ENCODE data around the gene MCC.

The MCC gene

DNA sequence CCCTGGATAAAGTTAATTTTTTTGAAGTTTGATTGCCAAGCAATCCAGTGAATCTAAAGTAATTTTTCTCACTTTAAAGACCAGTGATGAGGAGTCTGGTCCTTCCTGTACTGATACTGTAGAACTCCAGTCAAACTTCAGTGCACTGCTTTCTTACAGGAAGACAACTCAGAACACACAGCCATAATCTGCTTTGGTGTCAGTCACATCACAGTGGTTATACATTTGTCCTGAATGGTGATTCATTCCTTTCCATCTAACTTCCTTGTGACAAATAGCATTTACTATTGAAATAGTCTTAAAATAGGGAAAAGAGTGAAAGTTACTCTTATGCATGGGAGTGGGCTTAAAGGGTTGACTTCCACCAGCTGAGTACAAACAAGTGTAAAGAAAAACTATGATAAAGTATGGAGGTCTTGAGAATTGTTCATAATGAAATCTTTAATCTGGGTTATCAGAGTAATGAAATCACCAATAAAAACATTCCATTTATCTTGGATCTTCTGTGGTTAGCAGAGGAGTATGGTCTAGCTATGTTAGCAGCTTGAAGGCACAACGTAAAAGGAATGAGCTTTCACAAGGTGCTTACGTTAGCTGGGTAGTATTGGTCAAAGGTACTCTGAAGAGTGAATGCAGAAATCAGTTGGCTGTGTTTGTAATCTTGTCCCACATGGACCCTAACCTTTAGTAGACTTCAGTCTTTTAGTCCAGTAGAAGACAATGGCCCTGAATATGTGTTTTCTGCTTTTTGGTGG lies 470.2 kb downstream of the MCC start:
- DNase-seq (ENCODE audit: low read depth in 1 of 2, low spot score in 1 of 2), result no peak

DNA sequence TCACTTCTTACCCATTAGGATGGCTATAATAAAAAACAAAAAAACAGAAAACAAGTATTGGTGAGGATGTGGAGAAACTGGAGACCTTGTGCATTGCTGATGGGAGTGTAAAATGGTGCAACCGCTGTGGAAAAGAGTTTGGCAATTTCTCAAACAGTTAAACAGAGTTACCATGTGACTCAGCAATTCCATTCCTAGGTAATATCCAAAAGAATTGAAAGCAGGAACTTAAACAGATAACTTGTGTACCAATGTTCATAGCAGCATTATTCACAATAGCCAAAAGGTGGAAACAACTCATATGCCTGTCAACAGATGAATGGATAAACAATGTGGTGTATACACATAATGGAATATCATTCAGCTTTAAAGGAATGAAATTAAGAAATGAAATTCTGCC lies 482.8 kb downstream of the MCC start:
- DNase-seq (ENCODE audit: low read depth in 1 of 2, low spot score in 1 of 2), result no peak

DNA sequence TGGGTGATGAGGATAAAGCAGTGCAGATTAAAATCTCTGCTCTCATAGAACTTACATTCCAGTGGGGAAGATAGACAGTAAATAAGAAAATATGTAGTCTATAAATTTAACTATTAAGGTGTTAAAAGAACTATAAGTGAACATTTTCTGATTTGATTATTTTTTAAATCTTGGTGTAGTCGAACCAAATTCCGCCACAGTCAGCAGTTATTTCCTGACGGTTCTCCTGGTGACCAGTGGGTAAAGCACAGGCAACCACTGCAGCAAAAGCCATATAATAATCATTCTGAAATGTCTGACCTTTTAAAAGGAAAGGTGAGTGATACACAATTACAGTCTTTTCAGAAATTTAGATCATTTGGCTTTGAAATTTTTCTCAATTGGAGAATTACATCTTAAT lies 484.5 kb downstream of the MCC start:
- DNase-seq (ENCODE audit: low read depth in 1 of 2, low spot score in 1 of 2), result no peak

DNA sequence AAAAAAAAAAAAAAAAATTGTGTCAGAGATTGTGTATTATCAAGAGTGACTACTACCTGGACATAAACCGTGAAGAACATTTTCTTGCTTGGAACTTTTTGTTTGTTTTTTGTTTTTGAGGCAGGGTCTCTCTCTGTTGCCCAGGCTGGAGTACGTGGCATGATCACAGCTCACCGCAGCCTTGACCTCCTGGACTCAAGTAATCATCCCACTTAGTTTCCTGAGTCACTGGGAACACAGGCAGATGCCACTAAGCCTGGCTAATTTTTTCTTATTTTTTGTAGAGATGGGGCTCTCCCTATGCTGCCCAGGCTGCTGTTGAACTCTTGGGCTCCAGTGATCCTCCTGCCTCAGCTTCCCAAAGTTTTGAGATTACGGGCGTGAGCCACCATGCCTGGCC lies 485.8 kb downstream of the MCC start:
- DNase-seq (ENCODE audit: low read depth in 1 of 2, low spot score in 1 of 2), result no peak

DNA sequence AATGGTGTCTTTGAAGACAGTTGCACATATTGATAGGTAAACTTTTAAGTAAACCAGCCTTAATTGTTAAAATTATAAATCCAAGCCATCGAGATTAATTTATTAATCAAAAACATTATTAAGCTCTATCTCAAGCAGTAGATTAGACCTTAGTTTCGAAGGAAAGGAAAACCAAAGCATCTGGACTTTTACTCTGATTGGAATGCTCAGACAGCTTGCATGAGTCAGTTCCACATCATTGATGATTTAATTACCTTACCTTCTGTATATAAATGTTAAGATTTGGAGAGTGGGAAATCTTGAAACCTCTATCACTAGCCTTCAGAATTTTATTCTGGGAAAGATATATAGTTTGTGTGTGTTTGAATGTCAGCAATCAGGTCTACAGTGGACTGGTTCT lies 487.8 kb downstream of the MCC start:
- DNase-seq (ENCODE audit: low read depth in 1 of 2, low spot score in 1 of 2), result no peak

DNA sequence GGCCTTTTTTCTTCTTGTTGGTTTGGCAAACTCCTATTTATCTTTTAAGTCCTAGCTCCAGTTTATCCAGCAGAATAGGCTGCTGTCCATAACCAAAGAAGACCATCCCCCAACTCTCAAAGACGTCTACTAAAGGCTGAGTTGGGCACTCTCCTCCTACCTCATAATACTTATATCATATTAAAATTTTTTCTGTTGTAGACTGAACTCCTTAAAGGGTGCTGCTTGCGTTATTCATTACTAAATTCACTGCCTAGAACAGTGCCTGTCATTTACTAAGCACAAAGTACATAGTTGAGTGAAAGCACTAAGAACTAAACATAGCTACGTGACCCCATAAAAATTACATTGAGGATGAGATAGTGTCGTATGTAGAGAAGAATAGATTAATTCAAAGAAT lies 490.0 kb downstream of the MCC start:
- DNase-seq (ENCODE audit: low read depth in 1 of 2, low spot score in 1 of 2), result no peak

DNA sequence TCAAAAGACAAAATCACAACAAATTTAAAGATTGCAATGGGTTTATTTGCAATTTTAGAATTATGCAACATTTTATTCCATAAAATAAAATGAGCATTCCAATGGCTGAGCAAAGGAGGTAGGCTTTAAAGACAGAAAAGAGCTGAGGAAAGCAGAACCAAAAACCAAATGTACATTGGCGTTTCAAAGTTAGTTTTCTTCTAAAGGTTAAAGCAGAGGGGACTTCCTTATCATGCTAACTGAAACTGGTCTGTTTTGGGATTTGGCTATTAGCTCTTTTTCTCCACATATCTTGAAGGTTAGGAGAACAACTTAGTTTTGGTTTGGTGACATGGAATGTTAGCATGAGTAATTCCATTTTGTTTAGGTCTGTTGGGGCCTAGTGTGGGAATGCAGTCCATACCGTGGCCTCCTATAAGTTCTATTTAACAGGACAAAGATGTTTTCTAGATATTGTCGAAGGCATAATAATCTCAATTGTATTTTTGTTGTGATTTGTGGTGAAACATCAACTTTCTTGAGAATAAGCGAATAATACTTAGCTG lies 491.4 kb downstream of the MCC start:
- DNase-seq (ENCODE audit: low read depth in 1 of 2, low spot score in 1 of 2), result no peak

DNA sequence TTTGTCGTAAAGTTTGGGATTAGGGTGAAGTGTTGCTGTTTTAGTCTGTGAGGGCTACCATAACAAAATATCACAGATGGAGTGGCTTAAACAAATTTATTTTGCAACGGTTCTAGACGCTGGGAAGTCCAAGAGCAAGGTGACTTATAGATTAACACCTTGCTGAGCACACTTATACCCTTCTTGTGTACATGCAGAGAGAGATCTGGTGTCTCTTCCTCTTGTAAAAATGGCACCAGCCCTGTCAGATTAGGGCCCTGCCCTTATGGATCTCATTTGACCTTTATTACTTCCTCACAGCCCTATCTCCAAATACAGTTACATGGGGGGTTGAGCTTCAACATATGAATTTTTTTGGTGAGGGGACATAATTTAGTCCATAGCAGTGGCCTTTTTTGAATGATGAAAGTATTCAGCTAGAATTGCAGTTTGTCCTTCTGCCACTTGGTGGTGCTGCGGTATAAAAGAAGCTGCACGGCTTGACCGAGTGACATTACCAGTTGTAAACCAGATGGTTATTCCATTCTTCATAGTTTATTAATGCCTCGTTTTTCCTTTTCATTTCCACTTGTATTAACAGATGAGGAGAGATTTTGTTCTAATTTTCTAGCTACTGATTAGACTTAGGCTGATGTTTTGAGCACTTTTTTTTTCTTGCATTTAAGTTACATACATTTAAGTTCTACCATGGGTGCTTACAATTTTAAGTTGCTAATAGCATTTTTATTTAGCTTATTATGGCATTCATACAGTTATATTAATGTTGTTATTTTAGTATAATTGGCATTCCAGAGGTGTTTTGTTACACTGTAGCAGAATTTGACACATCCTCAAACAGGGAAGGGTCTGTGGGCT lies 492.3 kb downstream of the MCC start:
- DNase-seq (ENCODE audit: low read depth in 1 of 2, low spot score in 1 of 2), result peak; percentile 51 to 69

DNA sequence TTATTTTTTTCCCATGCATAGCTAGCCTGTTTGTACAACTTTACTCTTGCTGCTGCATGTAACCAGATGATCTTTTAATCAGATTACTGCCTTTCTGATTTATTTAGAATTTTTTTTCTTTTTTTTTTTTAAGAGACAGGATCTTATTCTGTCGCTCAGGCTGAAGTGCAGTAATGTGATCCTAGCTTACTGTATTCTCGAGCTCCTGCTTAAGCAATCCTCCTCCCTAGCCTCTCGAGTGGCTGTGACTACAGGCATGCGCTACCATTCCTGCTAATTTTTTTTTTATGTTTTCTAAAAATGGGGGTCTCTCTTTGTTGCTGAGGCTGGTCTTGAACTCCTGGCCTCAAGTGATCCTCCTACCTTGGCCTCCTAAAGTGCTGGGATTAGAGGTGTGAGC lies 502.0 kb downstream of the MCC start:
- DNase-seq (ENCODE audit: low read depth in 1 of 2, low spot score in 1 of 2), result no peak

DNA sequence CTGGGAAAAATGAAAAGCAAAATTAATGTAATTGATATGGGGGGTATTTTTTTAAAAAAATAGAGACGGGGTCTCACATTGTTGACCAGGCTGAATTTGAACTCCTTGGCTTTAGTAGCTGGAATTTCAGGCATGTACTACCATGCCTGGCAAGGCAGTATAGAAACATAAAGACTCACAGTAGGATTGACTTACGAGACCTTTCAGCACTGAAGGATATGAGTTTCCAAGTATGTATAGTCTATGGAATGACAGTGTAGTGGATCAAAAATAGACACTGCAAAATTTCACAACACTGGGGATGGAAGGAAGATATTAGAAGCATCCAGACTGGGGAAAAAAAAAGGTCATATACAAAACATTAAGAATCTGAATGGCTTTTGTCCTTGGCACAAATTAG lies 504.9 kb downstream of the MCC start:
- no peak for DNase-seq (ENCODE audit: low read depth in 1 of 2, low spot score in 1 of 2)

DNA sequence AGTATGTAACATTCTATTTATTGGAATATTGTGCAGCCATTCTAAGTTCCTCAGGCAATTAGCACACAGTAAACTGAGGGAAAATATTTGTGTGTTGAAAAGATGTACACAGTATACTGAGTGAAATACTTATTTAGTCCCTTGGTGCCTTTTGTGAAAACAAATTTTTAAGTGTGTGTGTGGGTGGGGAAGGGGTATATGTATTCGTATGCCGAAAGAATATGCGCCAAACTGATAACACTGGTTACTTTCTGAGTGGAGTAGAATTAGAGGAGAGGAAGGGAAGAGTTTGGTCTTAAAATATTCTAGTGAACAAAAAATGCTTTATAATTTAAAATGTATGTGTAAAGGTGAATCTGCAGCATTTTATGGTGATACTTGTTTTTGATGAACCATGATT lies 508.5 kb downstream of the MCC start:
- DNase-seq (ENCODE audit: low read depth in 1 of 2, low spot score in 1 of 2), result no peak

DNA sequence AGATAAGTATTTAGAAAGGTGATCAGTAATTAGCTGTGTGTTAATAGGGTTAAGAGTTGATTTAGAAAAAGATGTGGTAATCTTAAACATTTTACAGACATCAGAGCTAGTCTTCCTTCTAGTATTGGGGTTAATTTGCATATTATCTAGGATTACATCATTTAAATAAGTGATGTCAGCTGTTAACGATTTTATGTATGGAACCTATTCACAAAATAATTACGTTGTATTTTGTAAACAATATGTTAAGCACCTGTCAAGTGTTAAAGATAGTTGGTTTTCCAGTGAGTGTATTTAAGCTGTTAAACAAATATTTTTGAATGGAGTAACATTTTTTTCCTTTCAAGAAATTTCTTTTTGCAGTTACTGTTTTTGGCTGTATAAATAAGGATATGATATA lies 509.4 kb downstream of the MCC start:
- DNase-seq (ENCODE audit: low read depth in 1 of 2, low spot score in 1 of 2), result no peak

DNA sequence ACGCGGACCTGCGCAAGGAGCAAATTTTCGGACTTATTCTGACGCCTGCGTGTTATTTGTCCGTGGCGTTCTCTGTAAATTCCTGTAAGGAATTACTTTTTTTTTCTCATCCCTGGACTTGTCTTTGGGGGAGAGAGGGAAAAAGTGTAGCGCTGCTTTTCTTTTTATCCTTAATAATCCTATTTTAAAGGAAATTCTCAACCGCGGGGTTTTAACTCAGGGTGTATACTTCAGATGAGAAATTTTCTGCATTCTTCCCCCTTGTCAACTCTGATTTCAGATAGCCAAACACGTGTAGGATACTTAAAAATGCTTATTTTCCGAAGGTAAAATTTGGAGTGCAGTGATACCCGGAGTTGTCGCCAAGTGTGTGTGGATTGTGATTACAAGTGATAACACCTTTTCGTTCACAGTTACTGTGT lies 510.8 kb downstream of the MCC start:
- DNase-seq (ENCODE audit: low read depth in 1 of 2, low spot score in 1 of 2), result no peak

DNA sequence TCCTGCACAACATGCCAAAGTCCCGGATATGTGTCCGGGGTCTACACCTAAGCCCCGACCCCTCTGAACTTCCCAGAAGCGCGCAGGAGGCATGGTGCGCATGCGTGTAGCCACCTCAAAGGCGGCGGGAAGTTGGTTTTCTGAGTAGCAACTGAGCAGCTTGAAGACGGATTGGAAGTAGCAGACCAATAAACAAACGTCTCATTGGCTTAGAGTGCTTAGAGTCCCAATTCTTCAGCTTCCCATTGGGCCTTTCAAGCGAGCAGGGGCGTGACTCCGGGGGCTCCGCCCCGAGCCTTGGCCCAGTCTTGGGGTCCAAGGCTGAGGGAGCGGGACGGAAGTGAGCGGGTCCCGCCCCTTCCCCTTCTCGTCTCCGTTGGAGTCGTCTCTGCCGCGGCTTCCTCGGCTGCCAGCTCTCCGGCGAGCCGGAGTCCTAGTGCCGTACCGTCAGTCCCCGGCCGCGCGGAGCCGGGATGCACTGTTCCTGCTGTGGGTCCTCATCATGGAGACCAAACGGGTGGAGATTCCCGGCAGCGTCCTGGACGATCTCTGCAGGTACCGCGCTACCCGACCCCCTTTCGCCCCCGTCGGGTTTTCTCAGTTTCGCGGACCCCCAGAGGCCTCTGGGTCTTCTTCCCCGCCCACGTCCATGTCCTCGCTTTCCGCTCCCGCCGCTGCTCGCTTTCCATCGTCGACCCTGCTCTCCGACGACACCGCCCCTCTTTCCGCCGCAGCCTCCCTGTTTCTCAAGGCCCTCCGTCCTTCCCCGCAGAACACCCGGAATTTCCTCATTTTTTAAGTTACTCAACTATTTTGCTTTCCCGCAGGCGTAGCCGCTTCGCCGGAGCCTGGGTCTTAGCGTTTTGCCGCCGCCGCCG lies 511.6 kb downstream of the MCC start, which contains the start of gene DCP2:
DCP2 (plus strand) TSS at position 367 of the 878 bp plus-strand sequence; CDS start at position 503, 136 bp downstream.
- peak; percentile 85 to 89 for DNase-seq (ENCODE audit: low read depth in 1 of 2, low spot score in 1 of 2)

DNA sequence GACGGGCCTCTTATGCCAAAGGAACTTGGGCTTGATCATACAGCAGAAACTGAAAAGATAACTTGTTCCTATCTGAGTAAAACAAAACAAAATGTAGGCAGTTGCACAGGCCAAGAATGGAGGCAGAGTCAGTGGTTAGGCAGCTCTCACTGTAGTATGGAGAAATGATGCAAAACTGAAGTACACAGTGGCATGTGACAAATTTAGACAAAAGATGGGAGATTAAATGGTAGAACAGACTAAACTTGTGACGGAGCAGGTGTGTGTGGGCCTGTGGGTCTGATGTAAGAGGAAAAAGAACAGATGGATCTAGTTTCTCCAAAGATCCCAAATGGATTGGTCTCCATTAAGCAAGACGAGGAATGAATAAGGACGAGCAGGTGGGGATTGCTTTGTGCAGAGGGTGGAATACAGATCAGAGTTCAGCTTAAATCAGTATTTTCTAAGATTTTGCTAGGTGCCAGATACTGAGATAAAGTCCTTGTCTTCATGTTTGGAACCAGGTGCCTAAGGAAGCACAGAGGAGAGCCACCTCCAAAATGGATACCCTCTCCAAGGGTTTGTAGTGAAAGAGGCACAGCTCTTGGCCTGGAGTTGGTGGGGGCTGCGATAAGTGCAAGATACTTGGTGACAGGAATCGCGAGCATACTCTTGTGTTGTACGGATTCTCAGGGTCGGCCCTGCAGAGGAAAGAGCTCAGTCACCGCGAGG lies 512.4 kb downstream of the MCC start:
- no peak for DNase-seq (ENCODE audit: low read depth in 1 of 2, low spot score in 1 of 2)

DNA sequence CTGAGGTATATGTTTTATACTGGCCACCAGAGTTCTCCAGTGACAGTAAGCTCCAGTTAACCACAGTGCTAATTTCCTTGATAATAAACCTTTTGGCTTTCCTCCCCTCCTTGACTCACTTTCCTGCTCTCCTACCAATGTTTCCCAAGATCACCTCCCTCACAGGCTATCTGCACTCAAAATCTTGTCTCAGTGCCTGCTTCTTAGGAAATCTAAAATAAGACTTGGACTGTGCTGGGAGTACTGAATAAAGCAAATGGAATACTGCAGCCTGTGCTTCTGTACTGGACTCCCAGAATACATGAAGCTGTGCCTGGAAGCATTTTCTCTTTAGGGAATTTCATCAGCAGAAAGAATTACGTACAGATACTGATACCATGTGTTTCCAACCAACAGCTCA lies 513.4 kb downstream of the MCC start:
- DNase-seq (ENCODE audit: low read depth in 1 of 2, low spot score in 1 of 2), result no peak

DNA sequence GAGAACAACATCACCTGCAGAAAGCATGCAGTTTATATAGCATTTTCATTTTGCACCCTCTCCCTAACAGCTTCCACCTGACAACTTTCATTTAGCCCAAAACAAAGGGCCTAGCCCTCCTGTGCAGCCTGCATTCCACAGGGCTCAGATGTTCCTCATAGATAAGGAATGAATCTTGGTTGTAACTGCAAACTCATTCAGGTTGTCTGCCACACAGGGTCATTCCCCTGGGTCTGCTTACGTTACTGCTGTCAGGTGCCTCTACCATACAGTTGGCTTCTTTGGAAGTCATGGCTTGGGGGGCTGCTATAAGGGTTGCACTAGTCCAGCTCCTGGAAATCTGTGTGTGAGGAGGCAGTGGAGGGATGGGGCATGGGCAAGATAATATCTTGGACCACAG lies 514.3 kb downstream of the MCC start:
- DNase-seq (ENCODE audit: low read depth in 1 of 2, low spot score in 1 of 2), result no peak

DNA sequence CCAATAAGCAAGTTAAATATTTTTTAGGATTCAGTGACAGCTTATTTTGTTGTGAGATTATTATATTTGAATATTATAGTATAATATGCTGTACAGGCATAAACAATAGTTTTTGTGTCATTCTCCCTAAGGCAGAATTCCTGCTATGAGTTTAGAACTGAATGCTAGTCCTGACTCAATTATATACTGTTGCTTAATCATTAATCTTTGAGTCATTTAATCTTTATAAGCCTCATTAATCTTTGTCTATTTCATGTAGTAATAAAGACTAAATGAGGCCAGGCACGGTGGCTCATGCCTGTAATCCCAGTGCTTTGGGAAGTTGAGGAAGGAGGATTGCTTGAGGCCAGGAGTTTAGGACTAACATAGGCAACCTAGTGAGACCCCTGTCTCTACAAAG lies 515.2 kb downstream of the MCC start:
- no peak for DNase-seq (ENCODE audit: low read depth in 1 of 2, low spot score in 1 of 2)

All from activated T-helper 1 cell treated with anti-CD3 and anti-CD28 coated beads, Interleukin-2, amount 50 U/mL, for 16 hours (primary cell).